Measurements from ENCODE around the gene UBFD1. TPM values are rescaled to one million over a fixed set of nuclear protein-coding genes. Genes with fewer than 3 reads are reported as not detected.

UBFD1 gene
- total and polyA plus RNA-seq, 2 of the 8 experiments (the other 6 are each of a cell fraction or from before 2014, with no cell fraction given) = 66.3 to 106 TPM

DNA sequence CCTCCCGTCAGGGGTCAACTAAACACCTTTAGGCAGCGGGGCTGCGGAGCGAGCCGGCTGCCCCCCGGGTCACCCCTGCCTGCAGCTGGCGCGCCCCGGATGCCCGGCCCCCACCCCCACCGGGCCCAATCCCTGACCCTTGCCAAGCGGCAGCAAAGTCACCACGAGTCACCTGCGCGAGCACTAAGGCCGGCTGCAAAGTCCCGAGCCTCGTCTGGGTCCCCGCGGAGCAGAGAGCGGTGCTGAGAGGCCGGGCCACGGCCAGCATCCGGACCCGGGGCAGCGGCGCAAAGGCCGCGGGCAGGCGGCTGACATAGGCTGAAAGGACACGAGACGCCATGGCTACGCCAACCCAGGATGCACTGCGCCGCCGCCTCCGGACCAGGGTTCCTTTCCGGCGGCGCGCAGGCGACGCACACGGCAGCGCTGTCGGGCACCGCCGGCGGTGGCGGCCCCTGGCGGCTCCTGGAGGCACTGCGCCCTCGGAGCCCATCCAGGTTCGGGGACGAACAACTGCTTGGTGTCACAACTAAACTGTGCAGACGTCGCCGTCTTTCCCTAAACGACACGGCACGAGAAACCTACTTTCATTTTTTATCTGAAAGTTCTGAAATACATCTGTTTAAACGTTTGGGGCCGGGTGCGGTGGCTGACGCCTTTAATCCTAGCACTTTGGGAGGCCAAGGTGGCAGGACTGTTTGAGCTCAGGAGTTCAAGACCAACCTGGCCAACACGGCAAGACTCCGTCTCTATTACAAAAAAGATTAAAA is 38.6 kb downstream of the UBFD1 start, which contains the start of gene NDUFAB1 (continued):
- TF ChIP-seq KDM1A (IDR thresholded peaks at IDR 0.05; ENCODE audit: borderline replicate concordance, low read length) (0 out of 2 replicates have a peak, but pooled peaks have one; percentile 36), RFX5 (IDR thresholded peaks at IDR 0.05; ENCODE audit: borderline replicate concordance, low read depth, low read length) (no peak), TBP (IDR thresholded peaks at IDR 0.05; ENCODE audit: low read depth, low read length) (peak; percentile 78), SRF (IDR thresholded peaks at IDR 0.05; ENCODE audit: low read depth, low read length) (no peak), EZH2 (IDR thresholded peaks at IDR 0.05; ENCODE audit: low read depth, low read length, severe bottlenecking) (no peak), KDM4A (IDR thresholded peaks at IDR 0.05; ENCODE audit: low read depth, low read length, severe bottlenecking) (no peak), TAF1 (IDR thresholded peaks at IDR 0.05; ENCODE audit: low read depth, low read length) (peak; percentile 90), SUZ12 (IDR thresholded peaks at IDR 0.05; ENCODE audit: low read length) (no peak), EGR1 (IDR thresholded peaks at IDR 0.05; ENCODE audit: borderline replicate concordance, low read depth, low read length) (peak; percentile 47; the same call in 1 of the 2 replicates), JUN (IDR thresholded peaks at IDR 0.05; ENCODE audit: low read depth, low read length) (no peak), ZNF274 (IDR thresholded peaks at IDR 0.05; ENCODE audit: borderline replicate concordance, extremely low read depth, low read length) (no peak), TCF12 (IDR thresholded peaks at IDR 0.05; ENCODE audit: low read depth, low read length) (no peak), POLR2AphosphoS5 (IDR thresholded peaks at IDR 0.05; ENCODE audit: low read depth, low read length) (peak; percentile 63), SAP30 (IDR thresholded peaks at IDR 0.05; ENCODE audit: insufficient read depth, insufficient replicate concordance, low read length) (no peak), CBX8 (IDR thresholded peaks at IDR 0.05; ENCODE audit: borderline replicate concordance, low read depth, low read length) (no peak), SP4 (IDR thresholded peaks at IDR 0.05; ENCODE audit: low read length) (no peak)
- TF ChIP-seq, protein P1, sequence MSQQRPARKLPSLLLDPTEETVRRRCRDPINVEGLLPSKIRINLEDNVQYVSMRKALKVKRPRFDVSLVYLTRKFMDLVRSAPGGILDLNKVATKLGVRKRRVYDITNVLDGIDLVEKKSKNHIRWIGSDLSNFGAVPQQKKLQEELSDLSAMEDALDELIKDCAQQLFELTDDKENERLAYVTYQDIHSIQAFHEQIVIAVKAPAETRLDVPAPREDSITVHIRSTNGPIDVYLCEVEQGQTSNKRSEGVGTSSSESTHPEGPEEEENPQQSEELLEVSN (IDR thresholded peaks at IDR 0.05) = 0 out of 2 replicates have a peak, but pooled peaks have one; percentile 6
- TF ChIP-seq, protein P2, sequence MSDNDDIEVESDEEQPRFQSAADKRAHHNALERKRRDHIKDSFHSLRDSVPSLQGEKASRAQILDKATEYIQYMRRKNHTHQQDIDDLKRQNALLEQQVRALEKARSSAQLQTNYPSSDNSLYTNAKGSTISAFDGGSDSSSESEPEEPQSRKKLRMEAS (IDR thresholded peaks at IDR 0.05) = peak; percentile 36; the same call in 1 of the 2 replicates

All from H1 (cell line).